Muscle layer of colon (tissue), 2 donors: Measurements from ENCODE around the gene OR2T5.
"Not testable (repeated sequence)": the region's sequence is repeated elsewhere in the genome, so short reads cannot be mapped to it uniquely, and the experiment has no call there.

Source experiments
- H3K27ac ChIP-seq: one replicate; pipeline ENCODE4 v1.7.0; 2013; ENCODE audit warnings: low read depth, mild to moderate bottlenecking, low read length, moderate library complexity
- H3K27me3 ChIP-seq, 2 donors: one replicate each; pipeline ENCODE4 v1.7.0; 2013; ENCODE audit warnings: low read length in 2 of 2, mild to moderate bottlenecking in 2 of 2; ENCODE audit not compliant: insufficient read depth in 2 of 2, control insufficient read depth in 1 of 2
- H3K36me3 ChIP-seq: one replicate; pipeline ENCODE4 v1.7.0; 2013; ENCODE audit warnings: mild to moderate bottlenecking, low read length; ENCODE audit not compliant: insufficient read depth
- H3K4me1 ChIP-seq: one replicate; pipeline ENCODE4 v1.7.0; 2013; ENCODE audit warnings: mild to moderate bottlenecking, low read length; ENCODE audit not compliant: insufficient read depth
- H3K4me3 ChIP-seq, 2 donors: one replicate each; pipeline ENCODE4 v1.7.0; 2013; ENCODE audit warnings: low read length in 2 of 2, low read depth in 1 of 2, mild to moderate bottlenecking in 1 of 2, moderate library complexity in 1 of 2
- H3K9ac ChIP-seq: one replicate; pipeline ENCODE4 v1.7.0; 2013; ENCODE audit warnings: low read length
- H3K9me3 ChIP-seq: one replicate; pipeline ENCODE4 v1.7.0; 2013; ENCODE audit warnings: mild to moderate bottlenecking, low read length
- donor health status: abdominal sarcoma.
- donor health status: Adenocarcinoma of cecum.

Gene OR2T5, protein sequence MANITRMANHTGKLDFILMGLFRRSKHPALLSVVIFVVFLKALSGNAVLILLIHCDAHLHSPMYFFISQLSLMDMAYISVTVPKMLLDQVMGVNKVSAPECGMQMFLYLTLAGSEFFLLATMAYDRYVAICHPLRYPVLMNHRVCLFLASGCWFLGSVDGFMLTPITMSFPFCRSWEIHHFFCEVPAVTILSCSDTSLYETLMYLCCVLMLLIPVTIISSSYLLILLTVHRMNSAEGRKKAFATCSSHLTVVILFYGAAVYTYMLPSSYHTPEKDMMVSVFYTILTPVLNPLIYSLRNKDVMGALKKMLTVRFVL

DNA sequence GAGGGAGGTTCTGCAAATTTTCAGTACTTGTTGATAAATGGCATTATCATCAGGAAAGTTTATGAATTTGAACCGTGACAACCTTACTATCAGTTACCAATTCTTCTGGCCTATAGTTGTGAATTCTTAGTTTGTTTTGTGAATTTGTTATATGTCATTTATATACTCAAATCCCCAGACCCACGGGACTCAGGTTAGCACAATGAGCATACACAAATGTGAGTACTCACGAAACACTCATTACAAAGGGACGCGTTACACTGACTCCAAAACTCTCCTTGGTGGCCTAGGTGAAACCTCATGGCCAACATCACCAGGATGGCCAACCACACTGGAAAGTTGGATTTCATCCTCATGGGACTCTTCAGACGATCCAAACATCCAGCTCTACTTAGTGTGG is at the start of gene OR2T5:
OR2T5 (plus strand) TSS at position 301 of the 400 bp plus-strand sequence; CDS start at position 301, 0 bp downstream.
- not testable (repeated sequence) for H3K27ac ChIP-seq, H3K4me3 ChIP-seq

DNA sequence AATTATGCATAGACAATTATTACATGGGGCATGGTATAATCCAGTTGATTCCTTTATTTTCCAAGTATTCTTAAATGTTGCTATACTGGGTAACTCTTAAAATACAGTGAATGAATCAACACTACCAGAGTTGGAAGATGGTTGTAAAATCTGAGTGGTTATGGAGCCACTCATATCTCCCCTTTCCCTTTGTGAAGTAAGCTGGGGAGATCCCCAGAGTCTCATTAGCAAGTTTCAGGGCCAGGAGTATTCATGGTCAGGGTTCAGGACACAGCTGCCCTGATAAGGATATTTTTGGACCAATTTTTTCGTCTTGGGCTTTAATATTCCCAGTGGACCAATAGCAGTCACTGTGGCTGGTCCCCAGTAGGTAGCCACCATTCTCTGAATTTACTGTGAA is 49.7 kb upstream of the OR2T5 start:
- not testable (repeated sequence) for H3K27me3 ChIP-seq, H3K36me3 ChIP-seq, H3K4me1 ChIP-seq, H3K27ac ChIP-seq, H3K9ac ChIP-seq, H3K4me3 ChIP-seq, H3K9me3 ChIP-seq

More for the DNA sequence above, at the start of gene OR2T5:
- not testable (repeated sequence) for H3K9ac ChIP-seq, H3K36me3 ChIP-seq, H3K9me3 ChIP-seq, H3K4me1 ChIP-seq, H3K27me3 ChIP-seq

DNA sequence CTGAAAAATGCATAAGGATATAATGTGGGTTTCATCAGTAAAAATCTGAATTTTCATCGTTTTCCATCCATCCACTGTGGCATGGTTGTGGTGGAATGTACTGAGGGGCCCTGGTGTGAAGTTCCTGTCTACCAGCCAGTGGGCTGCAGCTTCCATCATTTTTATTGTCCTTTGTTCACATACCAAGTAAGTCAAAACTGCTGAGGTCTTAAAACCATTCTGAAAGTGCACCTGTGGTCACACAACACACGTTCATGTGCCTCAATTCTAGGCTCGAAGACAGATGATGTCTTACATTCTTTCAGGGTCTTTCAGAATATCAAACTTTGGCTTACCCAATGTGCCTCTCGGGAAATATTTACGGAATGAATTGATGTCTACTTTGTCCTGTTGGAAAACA is 49.1 kb upstream of the OR2T5 start:
- not testable (repeated sequence) for H3K9ac ChIP-seq, H3K27me3 ChIP-seq, H3K9me3 ChIP-seq, H3K36me3 ChIP-seq, H3K4me3 ChIP-seq, H3K27ac ChIP-seq, H3K4me1 ChIP-seq

DNA sequence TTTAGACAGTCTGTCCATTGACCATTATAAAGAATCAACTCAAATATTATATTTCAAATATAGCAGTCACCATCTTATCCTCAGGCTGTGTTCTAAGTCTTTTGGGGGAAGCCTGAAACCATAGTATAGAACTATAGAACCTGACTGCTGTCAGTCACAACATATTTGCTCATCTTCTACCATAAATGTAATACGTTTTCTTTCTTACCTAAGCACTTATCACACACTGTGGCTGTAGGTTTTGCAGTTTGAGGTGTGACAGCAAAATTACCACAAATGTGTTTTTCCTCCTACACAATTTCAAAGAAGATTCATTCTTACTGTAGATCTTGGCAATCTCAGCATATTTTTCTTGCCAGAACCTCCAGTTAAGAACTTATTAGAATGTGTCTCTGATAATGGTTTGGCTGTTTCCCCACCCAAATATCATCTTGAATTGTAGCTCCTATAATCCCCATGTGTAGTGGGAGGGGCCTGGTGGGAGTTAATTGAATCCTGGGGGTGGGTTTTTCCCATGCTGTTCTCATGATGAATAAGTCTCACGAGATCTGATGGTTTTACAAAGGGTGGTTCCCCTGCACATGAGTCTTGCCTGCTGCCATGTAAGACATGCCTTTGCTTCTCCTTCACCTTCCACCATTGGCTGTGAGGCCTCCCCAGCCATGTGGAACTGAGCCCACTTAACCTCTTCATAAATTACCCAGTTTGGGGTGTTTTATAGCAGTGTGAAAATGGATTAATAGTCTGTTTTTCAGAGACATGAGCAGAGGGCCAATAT is 45.7 kb upstream of the OR2T5 start:
- not testable (repeated sequence) for H3K9ac ChIP-seq, H3K36me3 ChIP-seq, H3K4me3 ChIP-seq, H3K9me3 ChIP-seq, H3K27ac ChIP-seq, H3K27me3 ChIP-seq, H3K4me1 ChIP-seq

DNA sequence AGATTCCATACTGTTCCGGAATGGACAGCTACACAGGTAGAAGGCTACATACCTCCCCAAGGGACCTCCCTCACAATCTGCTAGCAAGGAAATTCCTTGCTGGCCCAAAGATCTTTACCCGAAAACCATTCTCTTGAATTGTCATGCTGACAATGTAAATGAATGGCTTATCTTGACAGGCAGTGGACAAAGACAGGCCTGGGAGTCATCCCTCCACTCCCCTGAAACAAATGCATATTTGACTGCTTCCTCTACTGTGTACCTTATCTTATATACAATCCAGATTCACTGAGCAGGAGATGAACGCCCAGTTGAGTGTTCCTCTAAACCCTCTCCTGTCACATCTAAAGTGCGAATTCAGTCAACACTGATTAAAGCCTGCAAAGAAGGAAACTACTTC is 43.8 kb upstream of the OR2T5 start:
- H3K27ac ChIP-seq, H3K4me1 ChIP-seq, H3K4me3 ChIP-seq, H3K9ac ChIP-seq, H3K27me3 ChIP-seq, H3K9me3 ChIP-seq, H3K36me3 ChIP-seq: not testable (repeated sequence)

DNA sequence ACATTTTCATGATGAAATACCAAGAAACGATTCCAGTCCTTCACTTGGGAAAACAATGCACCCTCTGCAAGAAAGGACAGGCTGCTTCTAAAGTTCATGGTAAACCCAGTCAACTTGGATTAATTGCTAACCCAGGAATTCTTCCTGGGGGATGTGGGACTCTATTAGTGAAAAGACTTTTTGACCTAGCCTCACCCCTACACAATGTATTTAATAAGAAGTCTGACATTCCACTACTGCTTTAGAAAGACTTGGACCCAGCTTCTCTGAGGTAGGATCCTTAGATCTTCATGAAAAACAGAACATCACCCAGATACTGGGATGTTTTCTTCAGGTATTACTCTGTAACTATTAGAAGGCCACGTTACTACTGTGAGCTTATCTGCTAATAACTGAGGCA is 43.0 kb upstream of the OR2T5 start, which contains the start of gene OR2T2:
OR2T2 (plus strand) TSS at position 239 of the 400 bp plus-strand sequence. CDS start 7,161 bp downstream, outside the sequence.
- not testable (repeated sequence) for H3K36me3 ChIP-seq, H3K9me3 ChIP-seq, H3K9ac ChIP-seq, H3K27me3 ChIP-seq, H3K4me1 ChIP-seq, H3K4me3 ChIP-seq, H3K27ac ChIP-seq

DNA sequence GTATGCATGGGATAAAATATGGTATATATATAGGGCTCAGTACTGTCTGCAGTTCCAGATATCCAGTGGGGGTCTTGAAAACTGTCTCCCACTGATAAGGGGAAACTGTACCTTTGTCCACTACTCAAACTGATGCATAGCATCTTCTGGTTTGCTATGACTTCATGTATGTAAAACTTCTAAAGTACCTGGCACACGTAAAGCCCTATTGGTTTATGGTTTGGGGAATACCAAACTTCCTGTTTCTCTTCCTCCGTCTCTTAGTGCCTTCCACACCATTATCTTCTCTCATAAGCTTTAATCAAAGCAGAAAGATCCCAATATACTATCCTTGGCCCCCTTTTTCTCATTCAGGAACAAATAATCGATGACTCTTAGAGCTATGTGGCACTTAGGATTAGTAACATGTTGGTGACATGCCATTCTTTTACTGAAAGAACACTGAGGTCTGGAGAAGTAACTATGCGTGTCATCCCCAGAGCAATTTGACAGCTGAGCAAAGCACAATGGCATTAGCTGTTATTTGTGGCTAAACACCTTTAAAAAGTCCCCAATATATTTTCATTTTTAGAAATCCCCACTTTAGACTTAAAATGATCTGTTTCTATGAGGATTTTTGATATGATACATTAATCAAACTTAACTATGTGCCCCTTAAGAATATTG is 39.8 kb upstream of the OR2T5 start:
- H3K9ac ChIP-seq, H3K4me3 ChIP-seq, H3K4me1 ChIP-seq, H3K9me3 ChIP-seq, H3K36me3 ChIP-seq, H3K27ac ChIP-seq, H3K27me3 ChIP-seq: not testable (repeated sequence)

DNA sequence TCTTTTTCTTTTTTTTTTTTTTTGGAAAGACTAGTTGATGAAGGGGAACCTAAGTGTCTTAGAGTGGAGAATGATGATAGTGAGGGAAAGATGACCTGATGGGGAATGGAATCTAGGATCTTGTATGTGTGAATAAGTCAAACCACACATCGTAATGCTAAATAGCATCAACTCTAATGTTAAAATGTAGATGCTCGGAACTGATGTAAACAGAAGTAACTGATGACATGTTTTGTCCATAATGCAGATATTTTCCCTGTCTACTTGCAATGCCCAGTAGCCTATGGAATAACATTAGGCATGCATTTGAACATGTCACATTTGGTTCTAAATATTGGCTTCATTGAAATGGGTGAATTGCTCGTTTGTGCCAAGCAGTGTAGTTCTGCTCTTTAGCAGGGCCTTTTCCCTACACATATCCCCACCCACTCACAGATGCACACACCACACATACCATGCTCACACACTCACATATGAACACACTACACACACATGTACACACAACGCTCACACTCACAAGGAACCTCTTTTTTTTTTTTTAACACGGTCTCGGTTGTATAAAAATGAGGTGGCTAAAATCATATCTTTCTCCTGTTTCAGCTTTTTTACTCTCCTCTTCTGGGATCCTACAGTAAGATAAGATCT is 38.4 kb upstream of the OR2T5 start:
- H3K27me3 ChIP-seq, H3K4me3 ChIP-seq, H3K9ac ChIP-seq, H3K4me1 ChIP-seq, H3K36me3 ChIP-seq, H3K27ac ChIP-seq, H3K9me3 ChIP-seq: not testable (repeated sequence)

DNA sequence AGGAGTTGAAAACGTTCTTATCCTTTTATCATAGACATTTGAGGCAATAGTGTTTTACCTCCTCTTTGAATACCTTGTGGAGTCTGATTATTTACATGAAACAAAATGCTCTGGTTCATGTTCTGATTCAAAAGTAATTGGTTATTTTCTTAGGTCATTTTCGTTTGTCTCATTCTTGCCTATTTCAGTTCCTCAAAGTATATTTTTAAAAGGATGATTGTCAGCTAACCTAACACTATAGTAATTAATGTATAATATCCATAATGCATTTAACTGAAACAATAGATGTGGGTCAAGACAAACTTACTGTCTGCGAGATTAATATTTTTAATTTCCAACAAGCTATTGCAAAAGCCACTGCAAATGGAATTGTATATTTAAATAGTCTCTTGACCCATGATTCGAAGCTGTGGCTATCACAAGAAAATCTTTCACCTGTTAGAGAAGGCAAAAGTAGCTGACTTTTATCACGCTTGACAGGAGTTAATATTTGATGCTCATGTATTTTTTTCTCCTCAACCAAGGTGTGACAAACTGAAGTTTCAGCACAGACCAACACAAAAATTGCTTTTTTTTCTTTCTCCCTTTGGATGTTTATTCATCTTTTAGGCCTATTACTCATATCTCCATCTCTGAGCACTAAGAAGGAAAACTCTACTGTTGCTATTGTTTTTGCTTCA is 37.8 kb upstream of the OR2T5 start:
- not testable (repeated sequence) for H3K4me3 ChIP-seq, H3K9ac ChIP-seq, H3K27ac ChIP-seq, H3K36me3 ChIP-seq, H3K4me1 ChIP-seq, H3K9me3 ChIP-seq, H3K27me3 ChIP-seq

DNA sequence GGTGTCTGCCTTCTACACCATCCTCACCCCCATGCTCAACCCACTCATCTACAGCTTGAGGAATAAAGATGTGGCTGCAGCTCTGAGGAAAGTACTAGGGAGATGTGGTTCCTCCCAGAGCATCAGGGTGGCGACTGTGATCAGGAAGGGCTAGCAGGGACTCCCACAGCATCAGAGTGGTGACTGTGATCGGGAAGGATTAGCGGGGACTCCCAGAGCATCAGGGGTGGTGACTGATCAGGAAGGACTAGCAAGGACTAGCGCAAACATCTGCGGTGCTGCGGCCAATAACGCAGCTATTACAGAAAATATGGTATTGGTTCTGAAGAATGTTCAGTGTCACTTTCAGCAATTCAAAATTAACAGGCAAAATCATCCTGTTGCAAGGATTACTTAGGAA is 34.8 kb upstream of the OR2T5 start:
- H3K4me3 ChIP-seq, H3K27me3 ChIP-seq, H3K4me1 ChIP-seq, H3K9me3 ChIP-seq, H3K9ac ChIP-seq, H3K36me3 ChIP-seq, H3K27ac ChIP-seq: not testable (repeated sequence)

DNA sequence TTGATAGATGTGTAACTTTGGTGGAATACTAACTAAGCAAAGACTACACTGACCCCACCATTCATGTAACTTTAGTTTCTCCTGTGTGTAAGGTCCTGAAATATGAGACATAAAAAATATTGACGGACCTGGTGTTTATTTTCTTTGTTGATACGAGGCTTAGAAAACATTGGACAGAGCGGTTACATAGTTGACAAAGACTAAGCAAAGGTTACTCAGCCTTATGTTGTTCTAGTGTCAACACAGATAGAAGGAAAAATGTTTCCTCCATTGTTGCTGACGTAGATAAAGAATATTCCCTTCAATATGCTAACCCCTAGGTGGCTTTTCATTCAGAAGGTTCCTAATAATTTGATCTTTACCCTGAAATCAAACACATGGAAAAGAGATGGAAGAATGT is 33.3 kb upstream of the OR2T5 start:
- H3K4me1 ChIP-seq, H3K36me3 ChIP-seq, H3K9me3 ChIP-seq, H3K27ac ChIP-seq, H3K27me3 ChIP-seq, H3K4me3 ChIP-seq, H3K9ac ChIP-seq: not testable (repeated sequence)
